ENCODE results near the gene GMPS. TPM values are rescaled to one million over a fixed set of nuclear protein-coding genes. Genes with fewer than 3 reads are reported as not detected.
"Not testable (repeated sequence)": the region's sequence is repeated elsewhere in the genome, so short reads cannot be mapped to it uniquely, and the experiment has no call there.

The GMPS gene
- total RNA-seq, result 10 to 100 TPM in 5 of 6 donors, 1 to 10 TPM in 1; 9.4 to 38.0 (median 28.5) TPM

GRCh38 chr3:155870133-155870944 lies at the start of gene GMPS:
TSS of gene GMPS (plus strand) at chr3:155870650. CDS start at chr3:155870871, 221 bp downstream.
- DNase-seq (peak; percentile 97 to 99), ATAC-seq (ENCODE audit: low FRiP score in 2 of 2) (peak; percentile 99)
- H3K4me3 ChIP-seq, result peak within 1 kb of the TSS; percentile 80 to 98 (median 94)
- peak in 2 of 4 donors; percentile 68 to 79 for TF ChIP-seq POLR2A (IDR thresholded peaks at IDR 0.05)
- peak; percentile 23 to 94 (median 75) for TF ChIP-seq CTCF (IDR thresholded peaks at IDR 0.05)
- no peak for TF ChIP-seq EP300 (IDR thresholded peaks at IDR 0.05)
- TF ChIP-seq POLR2AphosphoS5 (IDR thresholded peaks at IDR 0.05), result peak; percentile 49 to 65
- H3K4me1 ChIP-seq, result peaks cover 21 to 24% (median 22%) of the 10 kb centered on the region in 4 donors
- WGBS, 2 donors, result 1 to 4% methylated on average over 8 to 50 of the region's 83 CpGs
- H3K27ac ChIP-seq, result peak within 1 kb of the TSS; percentile 93 to 97 (median 94)
- no peaks in the 10 kb centered on the region for H3K27me3 ChIP-seq
- H3K9me3 ChIP-seq, result no peaks in the 10 kb centered on the region
- H3K36me3 ChIP-seq, result no peaks in the 10 kb centered on the region

GRCh38 chr3:155828490-155829098 lies 41.9 kb upstream of the GMPS start:
- H3K9me3 ChIP-seq; DNase-seq; ATAC-seq (ENCODE audit: low FRiP score in 2 of 2); H3K4me3 ChIP-seq; H3K27me3 ChIP-seq; H3K4me1 ChIP-seq; H3K27ac ChIP-seq: not testable (repeated sequence)
- H3K36me3 ChIP-seq, result peaks cover under 1 to 46% (median 10%) of the 10 kb centered on the region in 4 donors
- WGBS, 2 donors, result 97 to 98% methylated on average over 13 of the region's 13 CpGs

- no peaks in the 10 kb centered on the region for H3K27me3 ChIP-seq
- ATAC-seq (ENCODE audit: low FRiP score in 2 of 2), result no peak
- 81 to 93% methylated on average over 9 of the region's 9 CpGs for WGBS, 2 donors
- no peak for TF ChIP-seq CTCF (IDR thresholded peaks at IDR 0.05)
- no peaks in the 10 kb centered on the region for H3K9me3 ChIP-seq
- no peak for DNase-seq
- no peak overlapping the region for H3K27ac ChIP-seq
- no peak overlapping the region for H3K4me3 ChIP-seq
- H3K4me1 ChIP-seq, result no peaks in the 10 kb centered on the region
- peaks cover 0 to 26% (median 4%) of the 10 kb centered on the region in 4 donors for H3K36me3 ChIP-seq
These were observed 34.9 kb upstream of the GMPS start for GRCh38 chr3:155835341-155836071.

GRCh38 chr3:155843569-155843968 lies 26.9 kb upstream of the GMPS start:
- TF ChIP-seq CTCF (IDR thresholded peaks at IDR 0.05), result no peak
- Histone ChIP-seq H3K36me3 (peaks cover 0 to 13% (median 0%) of the 10 kb centered on the region in 4 donors), H3K27me3 (no peaks in the 10 kb centered on the region), H3K4me3 (no peak overlapping the region), H3K4me1 (peaks cover 11 to 21% (median 15%) of the 10 kb centered on the region in 4 donors), H3K27ac (no peak overlapping the region), H3K9me3 (no peaks in the 10 kb centered on the region)
- 75 to 76% methylated on average over 1 of the region's 1 CpG for WGBS, 2 donors
- ATAC-seq (ENCODE audit: low FRiP score in 2 of 2) (no peak), DNase-seq (no peak)

GRCh38 chr3:155846119-155846518 lies 24.3 kb upstream of the GMPS start:
- H3K36me3 ChIP-seq, result peaks cover 0 to 15% (median 0%) of the 10 kb centered on the region in 4 donors
- no peak for ATAC-seq (ENCODE audit: low FRiP score in 2 of 2)
- no peaks in the 10 kb centered on the region for H3K27me3 ChIP-seq
- WGBS, 2 donors, result 85 to 92% methylated on average over 3 of the region's 3 CpGs
- H3K4me1 ChIP-seq, result peaks cover 33 to 45% (median 35%) of the 10 kb centered on the region in 4 donors
- no peak overlapping the region for H3K27ac ChIP-seq
- H3K4me3 ChIP-seq, result no peak overlapping the region
- TF ChIP-seq POLR2AphosphoS5 (IDR thresholded peaks at IDR 0.05) (no peak), EP300 (IDR thresholded peaks at IDR 0.05) (no peak), CTCF (IDR thresholded peaks at IDR 0.05) (no peak), POLR2A (IDR thresholded peaks at IDR 0.05) (no peak)
- H3K9me3 ChIP-seq, result no peaks in the 10 kb centered on the region
- no peak for DNase-seq
